Karpas-422 (cell line): ENCODE results near the gene INS. TPM values are rescaled to one million over a fixed set of nuclear protein-coding genes. Genes with fewer than 3 reads are reported as not detected.

Experiments
- small RNA-seq: library from RNA; depleted of rRNA; stranded (forward); fragments of <200 nt; gene quantifications from one replicate; pipeline ENCODE3, GENCODE V24; 2014
- total RNA-seq: library from RNA; depleted of rRNA; stranded (reverse); fragments of >200 nt; shearing (Covaris generic); gene quantifications from 2 replicates; pipeline ENCODE4 v1.2.3, GENCODE V29; 2014; ENCODE audit warnings: low replicate concordance; rRNA removed

INS gene
- total RNA-seq, 1 experiment from 2014 or later, result not detected

Small RNA genes lying within 50 kb of the gene (small RNA-seq; reads per million reads assigned to genes)
- gene MIR4686 (not detected), gene MIR483 (not detected)

Other genes starting within 250 kb of the INS start
- gene TNNT3, start 241.5 kb downstream of the INS start, total RNA-seq, result 0.25 TPM in 1 of 2 replicates, not detected in the other
- 76.2 and 192 TPM in 2 replicates for gene MRPL23, start 213.9 kb downstream of the INS start, total RNA-seq
- 59.7 and 65.5 TPM in 2 replicates for gene H19, start 163.4 kb downstream of the INS start, total RNA-seq
- not detected in 2 replicates for gene IGF2, start 21.8 kb downstream of the INS start, total RNA-seq
- gene TH, start 10.6 kb upstream of the INS start, total RNA-seq, result not detected in 2 replicates
- not detected in 2 replicates for gene ASCL2, start 109.4 kb upstream of the INS start, total RNA-seq
- gene C11orf21, start 140.7 kb upstream of the INS start, total RNA-seq, result not detected in 2 replicates
- gene TSPAN32, start 140.8 kb upstream of the INS start, total RNA-seq, result not detected in 2 replicates
- gene CD81, start 216.1 kb upstream of the INS start, total RNA-seq, result 356 and 467 TPM in 2 replicates
- 25.3 and 47.5 TPM in 2 replicates for gene TSSC4, start 239.5 kb upstream of the INS start, total RNA-seq